ENCODE measurements around the gene MEN1. TPM values are rescaled to one million over a fixed set of nuclear protein-coding genes. Genes with fewer than 3 reads are reported as not detected.
A peak's percentile ranks its signal among the peaks of the same experiment; 100 is the strongest.

Gene MEN1
- total RNA-seq, 1 experiment from 2014 or later: 61.6 TPM

DNA sequence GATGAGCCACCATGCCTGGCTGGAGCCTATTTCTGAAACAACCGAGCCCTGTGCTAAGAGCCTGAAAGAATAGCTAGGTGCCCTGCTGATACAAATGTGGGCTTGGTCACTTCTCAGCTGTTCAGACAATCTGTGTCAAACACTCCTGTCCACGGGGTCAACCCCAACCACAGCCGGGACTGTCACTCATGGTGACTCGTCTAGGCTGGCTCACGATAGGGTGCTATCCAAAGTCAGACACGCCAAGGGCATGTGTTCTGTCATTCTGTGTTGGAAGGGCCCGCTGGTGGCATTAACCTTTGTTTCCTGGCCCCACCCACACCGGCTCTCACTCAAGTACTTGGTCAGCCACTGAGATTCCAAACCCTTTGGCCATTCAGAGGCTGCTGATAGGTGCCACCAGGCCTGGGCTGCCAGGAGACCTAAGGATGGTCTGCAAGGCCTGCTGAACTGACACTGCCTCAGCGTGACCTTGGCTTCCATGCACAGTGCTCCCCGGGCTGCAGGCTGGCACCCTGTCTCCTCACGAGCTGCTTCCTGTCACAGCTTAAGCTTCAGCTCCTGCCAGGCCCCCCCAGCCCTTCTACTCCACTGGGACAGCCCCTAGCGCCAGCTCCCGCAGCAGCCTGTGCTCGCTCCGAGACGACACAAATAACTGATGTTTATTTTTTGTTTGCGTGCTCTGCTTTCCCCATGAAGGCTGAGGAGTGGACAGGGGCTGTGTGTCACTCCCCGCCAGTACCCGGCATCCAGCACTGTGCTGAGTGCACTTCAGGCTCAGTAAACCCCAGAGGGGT, 48.3 kb upstream of the MEN1 start:
- CTCF ChIA-PET: interaction anchor here (1.3 kb wide), 1 partner anchor 18 kb away, joined by 4 read pairs; no protein-coding TSS in a partner anchor
- Histone ChIP-seq H3K27ac (peak overlapping the region; percentile 84; the same call in 1 of the 2 replicates), H3K9me3 (ENCODE audit: insufficient read depth, low read depth) (no peaks in the 10 kb centered on the region), H4K20me1 (ENCODE audit: insufficient read depth) (no peaks in the 10 kb centered on the region), H2AFZ (no peak overlapping the region), H3K9me2 (ENCODE audit: insufficient read depth) (no peaks in the 10 kb centered on the region), H3K4me2 (no peak overlapping the region), H3K27me3 (ENCODE audit: insufficient read depth, low read depth) (no peaks in the 10 kb centered on the region), H3F3A (ENCODE audit: insufficient read depth, low read depth) (peaks cover 52% of the 10 kb centered on the region), H3K36me3 (ENCODE audit: low read depth) (peaks cover 20% of the 10 kb centered on the region; the same call in 1 of the 2 replicates), H3K4me1 (replicated peaks; ENCODE audit: insufficient read depth) (peaks cover 59% of the 10 kb centered on the region), H3K4me3 (no peak overlapping the region), H3K79me2 (ENCODE audit: low read depth) (peaks cover 77% of the 10 kb centered on the region)
- BruUV-seq (replicated peaks): no TSS peak
- TF ChIP-seq EZH2 (IDR thresholded peaks at IDR 0.05; ENCODE audit: low read depth): no peak
- TF ChIP-seq, protein P1, sequence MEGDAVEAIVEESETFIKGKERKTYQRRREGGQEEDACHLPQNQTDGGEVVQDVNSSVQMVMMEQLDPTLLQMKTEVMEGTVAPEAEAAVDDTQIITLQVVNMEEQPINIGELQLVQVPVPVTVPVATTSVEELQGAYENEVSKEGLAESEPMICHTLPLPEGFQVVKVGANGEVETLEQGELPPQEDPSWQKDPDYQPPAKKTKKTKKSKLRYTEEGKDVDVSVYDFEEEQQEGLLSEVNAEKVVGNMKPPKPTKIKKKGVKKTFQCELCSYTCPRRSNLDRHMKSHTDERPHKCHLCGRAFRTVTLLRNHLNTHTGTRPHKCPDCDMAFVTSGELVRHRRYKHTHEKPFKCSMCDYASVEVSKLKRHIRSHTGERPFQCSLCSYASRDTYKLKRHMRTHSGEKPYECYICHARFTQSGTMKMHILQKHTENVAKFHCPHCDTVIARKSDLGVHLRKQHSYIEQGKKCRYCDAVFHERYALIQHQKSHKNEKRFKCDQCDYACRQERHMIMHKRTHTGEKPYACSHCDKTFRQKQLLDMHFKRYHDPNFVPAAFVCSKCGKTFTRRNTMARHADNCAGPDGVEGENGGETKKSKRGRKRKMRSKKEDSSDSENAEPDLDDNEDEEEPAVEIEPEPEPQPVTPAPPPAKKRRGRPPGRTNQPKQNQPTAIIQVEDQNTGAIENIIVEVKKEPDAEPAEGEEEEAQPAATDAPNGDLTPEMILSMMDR (conservative IDR thresholded peaks at IDR 0.05): no peak
- no peak for DNase-seq
- intact Hi-C loops (cut with micrococcal nuclease; ENCODE audit: unreplicated experiment): no loop called here
- POLR2A ChIA-PET (ENCODE audit: unreplicated experiment): interaction anchor here (0.5 to 0.6 kb wide), 2 partner anchors 18 to 88 kb away, joined by 4 to 5 read pairs; no protein-coding TSS in a partner anchor

DNA sequence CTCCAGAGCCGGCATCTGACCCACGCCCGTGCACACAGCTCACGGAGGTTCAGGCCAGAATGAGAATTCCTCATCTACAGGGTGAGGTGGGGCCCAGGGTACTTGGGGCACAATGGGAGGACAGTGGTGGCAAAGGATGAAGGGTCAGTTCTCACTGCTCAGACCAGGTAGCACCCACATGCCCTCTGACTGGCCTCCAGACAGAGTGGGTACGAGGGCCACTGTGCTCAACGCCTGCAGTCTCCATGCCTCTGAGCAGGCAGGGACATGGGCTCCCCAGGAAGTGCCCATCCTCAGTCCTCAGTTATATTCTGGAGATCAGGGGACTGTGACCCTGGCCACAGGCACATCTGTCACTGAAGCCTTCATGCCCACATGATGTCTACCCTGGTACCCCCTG, 47.1 kb upstream of the MEN1 start:
- ChIA-PET POLR2A (ENCODE audit: unreplicated experiment) (interaction anchor here (0.7 to 1.6 kb wide), 3 partner anchors 10 to 20 kb away, joined by 8 to 22 read pairs (median 11); no protein-coding TSS in a partner anchor), CTCF (interaction anchor here (0.7 kb wide), 1 partner anchor 8 kb away, joined by 5 read pairs; no protein-coding TSS in a partner anchor)
- Histone ChIP-seq H3K4me1 (replicated peaks; ENCODE audit: insufficient read depth) (peaks cover 68% of the 10 kb centered on the region), H3K27me3 (ENCODE audit: insufficient read depth, low read depth) (no peaks in the 10 kb centered on the region), H3K4me3 (no peak overlapping the region), H3K4me2 (0 out of 2 replicates have a peak overlapping the region, but pooled peaks have one; percentile 75), H3K36me3 (ENCODE audit: low read depth) (peaks cover 26% of the 10 kb centered on the region; the same call in 1 of the 2 replicates), H3F3A (ENCODE audit: insufficient read depth, low read depth) (peaks cover 58% of the 10 kb centered on the region), H3K9me3 (ENCODE audit: insufficient read depth, low read depth) (no peaks in the 10 kb centered on the region), H3K27ac (peak overlapping the region; percentile 84), H3K9me2 (ENCODE audit: insufficient read depth) (no peaks in the 10 kb centered on the region), H3K79me2 (ENCODE audit: low read depth) (peaks cover 74% of the 10 kb centered on the region), H4K20me1 (ENCODE audit: insufficient read depth) (no peaks in the 10 kb centered on the region), H2AFZ (no peak overlapping the region)
- BruUV-seq (replicated peaks): no TSS peak
- no peak for DNase-seq
- TF ChIP-seq, protein P1 (conservative IDR thresholded peaks at IDR 0.05): no peak
- TF ChIP-seq EZH2 (IDR thresholded peaks at IDR 0.05; ENCODE audit: low read depth): no peak
- intact Hi-C loops (cut with micrococcal nuclease; ENCODE audit: unreplicated experiment): loop anchor here (2.0 kb wide), 1 partner anchor 67 kb away; the partner anchor contains the start of gene PPP2R5B

DNA sequence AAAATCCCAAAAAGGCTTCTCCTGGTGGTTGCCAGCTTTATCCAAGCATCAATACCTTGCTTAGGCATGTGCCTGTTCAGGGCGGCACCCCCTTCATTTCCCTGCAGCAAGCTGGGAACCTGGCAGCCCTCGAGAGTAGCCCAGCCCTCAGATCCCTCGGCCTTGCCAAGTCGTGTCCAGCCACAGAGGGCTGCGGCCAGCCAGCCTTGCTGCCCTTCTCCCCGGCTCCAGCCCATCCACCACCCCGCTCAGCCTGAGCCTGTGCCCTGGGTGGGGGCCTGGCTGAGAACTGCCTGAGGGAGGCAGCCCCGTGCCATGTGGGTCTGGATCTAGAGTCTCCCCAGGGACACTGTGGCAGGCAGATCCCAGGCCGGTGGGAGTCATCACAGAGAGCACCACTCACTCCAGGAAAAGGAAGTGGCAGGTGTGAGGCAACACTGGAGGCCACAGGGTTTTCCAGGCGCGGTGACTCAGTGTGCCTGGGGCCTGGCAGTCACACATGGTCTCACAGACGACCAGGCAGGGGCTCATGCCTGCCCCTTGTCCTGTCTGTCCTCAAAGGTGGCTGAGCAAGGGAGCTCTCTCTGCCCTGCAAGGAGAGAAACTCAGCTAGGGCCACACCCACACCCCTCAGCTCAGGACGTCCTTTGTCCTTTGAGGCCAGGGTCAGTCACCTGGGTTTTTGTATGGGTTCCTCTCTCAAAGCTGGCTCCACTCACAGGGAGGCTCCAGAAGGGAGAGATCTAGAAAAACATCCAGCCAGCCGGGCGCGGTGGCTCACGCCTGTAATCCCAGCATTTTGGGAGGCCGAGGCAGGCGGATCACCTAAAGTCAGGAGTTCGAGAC, 46.3 kb upstream of the MEN1 start:
- H3K36me3 ChIP-seq (ENCODE audit: low read depth): peaks cover 26% of the 10 kb centered on the region; the same call in 1 of the 2 replicates
- DNase-seq: peak; percentile 97 to 99
- H3F3A ChIP-seq (ENCODE audit: insufficient read depth, low read depth): peaks cover 62% of the 10 kb centered on the region
- H3K79me2 ChIP-seq (ENCODE audit: low read depth): peaks cover 69% of the 10 kb centered on the region
- peak overlapping the region; percentile 75 for H3K4me2 ChIP-seq
- ChIA-PET POLR2A (ENCODE audit: unreplicated experiment) (interaction anchor here (0.6 to 1.6 kb wide), 5 partner anchors 11 to 255 kb away, joined by 4 to 22 read pairs (median 11); no protein-coding TSS in a partner anchor), CTCF (interaction anchor here (0.5 to 1.2 kb wide), 5 partner anchors 20 to 616 kb away, joined by 3 to 4 read pairs (median 3); partner anchors contain the start of gene FKBP2)
- no peaks in the 10 kb centered on the region for H3K27me3 ChIP-seq (ENCODE audit: insufficient read depth, low read depth)
- no peak overlapping the region for H2AFZ ChIP-seq
- TF ChIP-seq EZH2 (IDR thresholded peaks at IDR 0.05; ENCODE audit: low read depth): no peak
- TF ChIP-seq, protein P1 (conservative IDR thresholded peaks at IDR 0.05): no peak
- H3K4me1 ChIP-seq (replicated peaks; ENCODE audit: insufficient read depth): peaks cover 71% of the 10 kb centered on the region
- peak overlapping the region; percentile 25; the same call in 1 of the 2 replicates for H3K4me3 ChIP-seq
- H3K27ac ChIP-seq: peak overlapping the region; percentile 84
- H3K9me2 ChIP-seq (ENCODE audit: insufficient read depth): no peaks in the 10 kb centered on the region
- no peaks in the 10 kb centered on the region for H3K9me3 ChIP-seq (ENCODE audit: insufficient read depth, low read depth)
- intact Hi-C loops (cut with micrococcal nuclease; ENCODE audit: unreplicated experiment): loop anchor here (1.0 to 2.0 kb wide), 2 partner anchors 8 to 68 kb away; partner anchors contain the start of gene PPP2R5B
- no TSS peak for BruUV-seq (replicated peaks)
- H4K20me1 ChIP-seq (ENCODE audit: insufficient read depth): no peaks in the 10 kb centered on the region
